Trophoblast cell (in vitro differentiated cells and primary cell): ENCODE results near the gene LTA4H.

ENCODE experiments used
- DNase-seq, 2 donors: peaks; one replicate each; pipeline ENCODE4 v3.0.0-alpha.2; 2016
- H2AFZ ChIP-seq: 2 replicates; pipeline ENCODE4 v1.6.1; 2013; ENCODE audit warnings: low read length, moderate library complexity, mild to moderate bottlenecking; ENCODE audit not compliant: insufficient read depth, poor library complexity
- H2AK5ac ChIP-seq: 2 replicates; pipeline ENCODE4 v1.6.1; 2013; ENCODE audit warnings: mild to moderate bottlenecking, low read length
- H2BK120ac ChIP-seq: 2 replicates; pipeline ENCODE4 v1.6.1; 2013; ENCODE audit warnings: low read length, mild to moderate bottlenecking, moderate library complexity; ENCODE audit not compliant: insufficient read depth, poor library complexity
- H2BK12ac ChIP-seq: 2 replicates; pipeline ENCODE4 v1.6.1; 2013; ENCODE audit warnings: mild to moderate bottlenecking, low read length, moderate library complexity
- H2BK5ac ChIP-seq: 2 replicates; pipeline ENCODE4 v1.6.1; 2013; ENCODE audit warnings: low read length, low read depth, moderate library complexity, mild to moderate bottlenecking; ENCODE audit not compliant: poor library complexity
- H3K14ac ChIP-seq: 2 replicates; pipeline ENCODE4 v1.6.1; 2013; ENCODE audit warnings: mild to moderate bottlenecking, low read length
- H3K18ac ChIP-seq: 2 replicates; pipeline ENCODE4 v1.6.1; 2013; ENCODE audit warnings: mild to moderate bottlenecking, low read length
- H3K23ac ChIP-seq: 2 replicates; pipeline ENCODE4 v1.6.1; 2013; ENCODE audit warnings: low read length
- H3K27ac ChIP-seq: 2 replicates; pipeline ENCODE4 v1.5.1; 2013; ENCODE audit warnings: low read depth, mild to moderate bottlenecking, inconsistent platforms, low read length, moderate library complexity
- H3K27me3 ChIP-seq: 2 replicates; pipeline ENCODE4 v1.6.1; 2013; ENCODE audit warnings: inconsistent platforms, mild to moderate bottlenecking, low read length, moderate library complexity; ENCODE audit not compliant: insufficient read depth
- H3K36me3 ChIP-seq, 2 experiments: 1 replicate in 1 of 2; 2 replicates in 1 of 2; pipeline ENCODE4 v1.6.1; 2013; ENCODE audit warnings: low read length in 2 of 2, mild to moderate bottlenecking in 2 of 2, moderate library complexity in 1 of 2; ENCODE audit not compliant: insufficient read depth in 2 of 2, control insufficient read depth in 1 of 2
- H3K4ac ChIP-seq: 2 replicates; pipeline ENCODE4 v1.6.1; 2013; ENCODE audit warnings: low read depth, mild to moderate bottlenecking, low read length, moderate library complexity
- H3K4me1 ChIP-seq, 2 experiments: 1 replicate in 1 of 2; 2 replicates in 1 of 2; pipeline ENCODE4 v1.6.1; 2013; ENCODE audit warnings: low read length in 2 of 2, mild to moderate bottlenecking in 2 of 2, moderate library complexity in 1 of 2; ENCODE audit not compliant: insufficient read depth in 2 of 2, control insufficient read depth in 1 of 2
- H3K4me2 ChIP-seq: 2 replicates; pipeline ENCODE4 v1.6.1; 2013; ENCODE audit warnings: inconsistent platforms, mild to moderate bottlenecking, low read length, moderate library complexity
- H3K4me3 ChIP-seq: 2 replicates; pipeline ENCODE4 v1.5.1; 2013; ENCODE audit warnings: mild to moderate bottlenecking, low read depth, low read length, inconsistent platforms
- H3K79me1 ChIP-seq: one replicate; pipeline ENCODE4 v1.6.1; 2013; ENCODE audit warnings: low read length
- H3K79me2 ChIP-seq: 2 replicates; pipeline ENCODE4 v1.6.1; 2013; ENCODE audit warnings: low read length, mild to moderate bottlenecking; ENCODE audit not compliant: control insufficient read depth, insufficient read depth, poor library complexity
- H3K9ac ChIP-seq: 2 replicates; pipeline ENCODE4 v1.6.1; 2013; ENCODE audit warnings: mild to moderate bottlenecking, low read length
- H3K9me3 ChIP-seq: 2 replicates; pipeline ENCODE4 v1.6.1; 2013; ENCODE audit warnings: low read depth, mild to moderate bottlenecking, control low read depth, inconsistent platforms, low read length; ENCODE audit not compliant: insufficient read depth
- H4K12ac ChIP-seq: 2 replicates; pipeline ENCODE4 v1.6.1; 2013; ENCODE audit warnings: low read depth, mild to moderate bottlenecking, low read length, moderate library complexity
- H4K8ac ChIP-seq: 2 replicates; pipeline ENCODE4 v1.6.1; 2013; ENCODE audit warnings: low read depth, mild to moderate bottlenecking, low read length, moderate library complexity
- H4K91ac ChIP-seq: one replicate; pipeline ENCODE4 v1.6.1; 2013; ENCODE audit warnings: low read depth, mild to moderate bottlenecking, low read length, moderate library complexity
- WGBS: extraction: QIAGEN DNeasy Blood & Tissue Kit; methylation state at CpG from one replicate; pipeline ENCODE4 v1.1.7; 2013; ENCODE audit warnings: missing lambda C conversion rate; ENCODE audit not compliant: insufficient read length, insufficient coverage; ENCODE audit errors: extremely low coverage; 5-methylcytosine and 5-hydroxymethylcytosine counted together

Gene LTA4H

DNA sequence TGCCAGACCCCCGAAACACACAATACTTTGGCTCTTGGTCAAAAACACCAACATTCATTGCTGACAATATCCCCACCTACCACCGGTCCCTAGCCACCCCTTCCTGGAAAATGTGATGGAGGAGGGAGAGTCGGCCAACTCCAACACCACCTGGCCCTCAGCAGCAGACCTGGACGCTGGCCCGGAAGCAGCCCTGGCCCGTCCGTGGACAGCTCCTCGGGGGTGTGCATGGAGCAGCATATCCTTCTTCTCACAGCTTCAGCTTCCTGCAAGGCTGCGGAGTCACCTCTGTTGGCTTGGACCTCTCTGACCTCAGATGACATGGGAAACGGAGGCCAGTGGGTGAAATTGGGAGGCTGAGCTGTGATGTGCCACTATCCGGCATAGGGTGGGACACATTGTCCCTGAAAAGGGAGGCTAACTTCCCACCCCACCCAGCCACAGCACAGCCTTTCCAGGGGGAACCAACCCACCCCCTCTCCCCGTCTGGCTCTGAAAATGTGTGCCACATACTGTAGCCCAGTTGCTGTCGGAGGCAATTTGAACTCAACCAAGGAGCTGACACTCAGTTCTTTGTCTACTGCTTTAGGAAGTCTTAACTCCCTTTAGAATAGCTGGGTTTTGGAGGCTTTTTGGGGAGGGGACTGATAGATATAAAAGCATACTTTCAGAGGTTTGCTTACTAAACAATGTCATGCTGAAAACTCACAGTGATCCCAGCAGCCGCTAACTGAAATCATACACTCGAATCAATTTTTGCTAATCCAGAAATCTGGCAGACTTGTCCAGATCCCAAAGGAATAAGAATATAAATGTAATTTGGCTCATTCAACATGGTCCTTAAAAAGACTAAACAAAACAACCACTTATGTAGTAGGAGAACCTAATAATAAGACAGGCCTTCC is 43.1 kb upstream of the LTA4H start:
- H2AFZ ChIP-seq, result no peak overlapping the region
- no peaks in the 10 kb centered on the region for H3K9me3 ChIP-seq
- no peak overlapping the region for H2AK5ac ChIP-seq
- no peak overlapping the region for H2BK120ac ChIP-seq
- H3K79me1 ChIP-seq, result no peaks in the 10 kb centered on the region
- no peaks in the 10 kb centered on the region for H3K79me2 ChIP-seq
- no peak overlapping the region for H3K14ac ChIP-seq
- no peak overlapping the region for H3K27ac ChIP-seq
- peaks cover 2 to 5% of the 10 kb centered on the region in 2 experiments for H3K4me1 ChIP-seq
- no peaks in the 10 kb centered on the region for H3K27me3 ChIP-seq
- no peak for DNase-seq
- H2BK12ac ChIP-seq, result no peak overlapping the region
- no peak overlapping the region for H3K4me3 ChIP-seq
- H3K4me2 ChIP-seq, result no peak overlapping the region
- no CpG with 5 or more reads among the region's 15 CpGs for WGBS
- H3K18ac ChIP-seq, result no peak overlapping the region
- H3K23ac ChIP-seq, result no peak overlapping the region
- H4K91ac ChIP-seq, result no peak overlapping the region
- H4K8ac ChIP-seq, result no peak overlapping the region
- no peak overlapping the region for H3K9ac ChIP-seq
- no peak overlapping the region for H3K4ac ChIP-seq
- no peak overlapping the region for H2BK5ac ChIP-seq
- H4K12ac ChIP-seq, result no peak overlapping the region
- H3K36me3 ChIP-seq, result no peaks in the 10 kb centered on the region

GRCh38 chr12:96077081-96077480 is 41.7 kb upstream of the LTA4H start:
- H2AK5ac ChIP-seq, result no peak overlapping the region
- no peak overlapping the region for H2BK12ac ChIP-seq
- H3K27me3 ChIP-seq, result no peaks in the 10 kb centered on the region
- H3K14ac ChIP-seq, result no peak overlapping the region
- H3K27ac ChIP-seq, result no peak overlapping the region
- H3K36me3 ChIP-seq, result no peaks in the 10 kb centered on the region
- H3K4ac ChIP-seq, result no peak overlapping the region
- no peak overlapping the region for H4K8ac ChIP-seq
- no peak for DNase-seq
- no peak overlapping the region for H4K12ac ChIP-seq
- H2BK120ac ChIP-seq, result no peak overlapping the region
- no peaks in the 10 kb centered on the region for H3K9me3 ChIP-seq
- H3K4me2 ChIP-seq, result no peak overlapping the region
- H3K9ac ChIP-seq, result no peak overlapping the region
- peaks cover 4% of the 10 kb centered on the region in 2 experiments for H3K4me1 ChIP-seq
- no peak overlapping the region for H3K4me3 ChIP-seq
- no peak overlapping the region for H4K91ac ChIP-seq
- H3K18ac ChIP-seq, result no peak overlapping the region
- no peaks in the 10 kb centered on the region for H3K79me1 ChIP-seq
- no peak overlapping the region for H2AFZ ChIP-seq
- no peak overlapping the region for H3K23ac ChIP-seq
- H3K79me2 ChIP-seq, result no peaks in the 10 kb centered on the region
- no CpG with 5 or more reads among the region's 6 CpGs for WGBS
- H2BK5ac ChIP-seq, result no peak overlapping the region

- H3K4ac ChIP-seq, result no peak overlapping the region
- H3K14ac ChIP-seq, result no peak overlapping the region
- H4K8ac ChIP-seq, result no peak overlapping the region
- no peaks in the 10 kb centered on the region for H3K9me3 ChIP-seq
- no peaks in the 10 kb centered on the region for H3K79me1 ChIP-seq
- H2AFZ ChIP-seq, result no peak overlapping the region
- H2AK5ac ChIP-seq, result no peak overlapping the region
- H3K23ac ChIP-seq, result no peak overlapping the region
- H3K4me1 ChIP-seq, result peaks cover 4 to 5% of the 10 kb centered on the region in 2 experiments
- no peak overlapping the region for H2BK5ac ChIP-seq
- H3K36me3 ChIP-seq, result no peaks in the 10 kb centered on the region
- no peak overlapping the region for H2BK120ac ChIP-seq
- no peak overlapping the region for H3K27ac ChIP-seq
- H4K91ac ChIP-seq, result no peak overlapping the region
- H2BK12ac ChIP-seq, result no peak overlapping the region
- no peaks in the 10 kb centered on the region for H3K27me3 ChIP-seq
- WGBS, result no CpG with 5 or more reads among the region's 2 CpGs
- H3K79me2 ChIP-seq, result no peaks in the 10 kb centered on the region
- H3K18ac ChIP-seq, result no peak overlapping the region
- no peak overlapping the region for H3K4me2 ChIP-seq
- no peak overlapping the region for H4K12ac ChIP-seq
- no peak overlapping the region for H3K9ac ChIP-seq
- DNase-seq, result no peak
- no peak overlapping the region for H3K4me3 ChIP-seq
Observed at GRCh38 chr12:96075560-96075959, 40.2 kb upstream of the LTA4H start.

GRCh38 chr12:96073346-96074330 is 38.3 kb upstream of the LTA4H start:
- H3K79me2 ChIP-seq, result no peaks in the 10 kb centered on the region
- no peak overlapping the region for H4K12ac ChIP-seq
- H3K27me3 ChIP-seq, result no peaks in the 10 kb centered on the region
- no peak overlapping the region for H3K9ac ChIP-seq
- no peak overlapping the region for H3K4me2 ChIP-seq
- H3K9me3 ChIP-seq, result no peaks in the 10 kb centered on the region
- H3K23ac ChIP-seq, result no peak overlapping the region
- H3K36me3 ChIP-seq, result no peaks in the 10 kb centered on the region
- no peak overlapping the region for H3K4ac ChIP-seq
- H2AFZ ChIP-seq, result no peak overlapping the region
- no peak overlapping the region for H4K91ac ChIP-seq
- H3K27ac ChIP-seq, result no peak overlapping the region
- no peak overlapping the region for H3K4me3 ChIP-seq
- H4K8ac ChIP-seq, result no peak overlapping the region
- WGBS, result no CpG with 5 or more reads among the region's 7 CpGs
- H2BK12ac ChIP-seq, result no peak overlapping the region
- H3K14ac ChIP-seq, result no peak overlapping the region
- H3K79me1 ChIP-seq, result no peaks in the 10 kb centered on the region
- H2AK5ac ChIP-seq, result no peak overlapping the region
- peaks cover 4 to 7% of the 10 kb centered on the region in 2 experiments for H3K4me1 ChIP-seq
- no peak overlapping the region for H2BK120ac ChIP-seq
- no peak for DNase-seq
- H2BK5ac ChIP-seq, result no peak overlapping the region
- no peak overlapping the region for H3K18ac ChIP-seq
